Chondrocyte (in vitro differentiated cells): ENCODE measurements around the gene SPOCK3. TPM values are rescaled to one million over a fixed set of nuclear protein-coding genes. Genes with fewer than 3 reads are reported as not detected.

ENCODE experiments used
- DNase-seq: peaks from one replicate; pipeline ENCODE4 v3.0.0; 2021; ENCODE audit warnings: mixed read lengths, low spot score
- H3K27ac Mint-ChIP-seq: one replicate; pipeline ENCODE4 v1.8.0; 2021; ENCODE audit warnings: mild to moderate bottlenecking, moderate library complexity, mixed read lengths; ENCODE audit not compliant: unreplicated experiment
- H3K27me3 Mint-ChIP-seq: 2 replicates; pipeline ENCODE4 v1.8.0; 2021; ENCODE audit warnings: low read depth, mixed read lengths
- H3K36me3 Mint-ChIP-seq: 2 replicates; pipeline ENCODE4 v1.8.0; 2021; ENCODE audit warnings: low read depth, mixed read lengths
- H3K4me1 Mint-ChIP-seq: 2 replicates; pipeline ENCODE4 v1.8.0; 2021; ENCODE audit warnings: low read depth, mild to moderate bottlenecking, mixed read lengths
- H3K4me3 Mint-ChIP-seq: one replicate; pipeline ENCODE4 v1.8.0; 2021; ENCODE audit warnings: mild to moderate bottlenecking, moderate library complexity, mixed read lengths; ENCODE audit not compliant: unreplicated experiment
- H3K9me3 Mint-ChIP-seq: 2 replicates; pipeline ENCODE4 v1.8.0; 2021; ENCODE audit warnings: low read depth, mixed read lengths
- total RNA-seq: library from RNA; stranded (reverse); gene quantifications from 3 replicates; pipeline ENCODE4 v1.2.1, GENCODE V29; 2021
- TF ChIP-seq, protein P1 (sequence below): fragments of 200-600 bp; sonication (generic); IDR thresholded peaks from 2 replicates; pipeline ENCODE4 v1.5.0; 2021; ENCODE audit warnings: antibody characterized with exemption, mild to moderate bottlenecking, moderate library complexity

SPOCK3 gene
- total RNA-seq, 1 donor from 2014 or later, result not detected

DNA sequence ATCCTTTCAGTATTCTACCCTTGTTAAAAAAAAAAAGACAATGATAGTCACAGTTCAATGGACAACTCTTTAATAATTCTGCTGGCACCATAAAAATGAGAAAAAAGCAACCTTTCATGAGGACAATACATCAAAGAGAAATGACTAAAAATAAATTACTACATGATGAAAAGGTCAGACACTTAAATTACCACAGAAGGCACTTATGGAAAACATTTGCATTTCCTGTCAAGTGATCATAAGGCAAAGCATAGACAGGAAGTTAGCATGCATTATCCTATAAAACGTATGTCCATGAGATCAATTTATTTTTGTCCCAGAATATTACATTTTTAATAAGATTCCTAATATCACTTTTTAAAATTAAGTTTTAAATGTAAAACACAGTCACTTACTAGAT lies 303.8 kb downstream of the SPOCK3 start:
- H3K36me3 Mint-ChIP-seq, result no peaks in the 10 kb centered on the region
- H3K4me3 Mint-ChIP-seq, result no peak overlapping the region

DNA sequence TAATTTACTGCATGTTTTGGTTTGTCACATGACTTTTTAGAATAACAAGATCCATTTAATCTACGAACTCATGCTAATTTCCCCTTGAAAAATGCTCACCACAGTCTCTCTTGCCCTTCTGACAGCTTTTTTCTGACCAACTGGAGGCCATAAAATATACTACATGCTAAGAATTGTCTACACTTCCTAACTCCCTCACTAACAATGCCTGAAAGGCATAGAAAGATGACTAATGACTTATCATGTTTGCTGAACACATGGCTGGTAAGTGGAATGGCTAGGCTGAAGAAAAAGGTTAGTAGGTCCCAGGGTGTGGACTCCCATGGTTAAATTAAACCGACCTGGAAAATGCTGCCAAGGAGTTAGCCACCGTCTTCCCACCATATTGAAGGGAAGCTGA lies 309.9 kb downstream of the SPOCK3 start:
- no peak for DNase-seq
- Mint-ChIP-seq H3K4me3 (no peak overlapping the region), H3K27ac (no peak overlapping the region), H3K36me3 (no peaks in the 10 kb centered on the region), H3K4me1 (no peaks in the 10 kb centered on the region), H3K9me3 (no peaks in the 10 kb centered on the region), H3K27me3 (peaks cover under 1% of the 10 kb centered on the region)
- TF ChIP-seq, protein P1, sequence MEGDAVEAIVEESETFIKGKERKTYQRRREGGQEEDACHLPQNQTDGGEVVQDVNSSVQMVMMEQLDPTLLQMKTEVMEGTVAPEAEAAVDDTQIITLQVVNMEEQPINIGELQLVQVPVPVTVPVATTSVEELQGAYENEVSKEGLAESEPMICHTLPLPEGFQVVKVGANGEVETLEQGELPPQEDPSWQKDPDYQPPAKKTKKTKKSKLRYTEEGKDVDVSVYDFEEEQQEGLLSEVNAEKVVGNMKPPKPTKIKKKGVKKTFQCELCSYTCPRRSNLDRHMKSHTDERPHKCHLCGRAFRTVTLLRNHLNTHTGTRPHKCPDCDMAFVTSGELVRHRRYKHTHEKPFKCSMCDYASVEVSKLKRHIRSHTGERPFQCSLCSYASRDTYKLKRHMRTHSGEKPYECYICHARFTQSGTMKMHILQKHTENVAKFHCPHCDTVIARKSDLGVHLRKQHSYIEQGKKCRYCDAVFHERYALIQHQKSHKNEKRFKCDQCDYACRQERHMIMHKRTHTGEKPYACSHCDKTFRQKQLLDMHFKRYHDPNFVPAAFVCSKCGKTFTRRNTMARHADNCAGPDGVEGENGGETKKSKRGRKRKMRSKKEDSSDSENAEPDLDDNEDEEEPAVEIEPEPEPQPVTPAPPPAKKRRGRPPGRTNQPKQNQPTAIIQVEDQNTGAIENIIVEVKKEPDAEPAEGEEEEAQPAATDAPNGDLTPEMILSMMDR, result no peak

More for the DNA sequence above, 303.8 kb downstream of the SPOCK3 start:
- TF ChIP-seq, protein P1, result no peak
- H3K27me3 Mint-ChIP-seq, result peaks cover 7% of the 10 kb centered on the region
- H3K9me3 Mint-ChIP-seq, result no peaks in the 10 kb centered on the region
- DNase-seq, result no peak
- H3K27ac Mint-ChIP-seq, result no peak overlapping the region
- H3K4me1 Mint-ChIP-seq, result no peaks in the 10 kb centered on the region

DNA sequence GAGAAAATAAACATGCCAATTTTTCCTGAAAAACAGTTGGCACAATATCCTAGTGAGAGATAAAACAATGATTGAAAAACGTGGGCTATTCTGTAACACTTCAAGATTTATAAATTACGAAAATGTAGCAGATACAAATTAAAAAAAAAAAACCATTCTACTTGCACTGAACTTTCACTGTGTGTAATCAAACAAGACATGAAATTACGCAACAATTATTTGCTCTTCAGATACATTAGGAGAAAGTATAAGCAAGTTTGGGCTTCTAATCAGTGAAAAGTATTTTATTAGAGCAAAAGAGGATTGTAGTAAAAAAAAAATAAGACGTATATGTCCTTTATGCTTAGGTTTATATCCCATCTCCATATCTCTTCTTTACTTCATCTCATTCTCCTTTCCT lies 320.4 kb downstream of the SPOCK3 start:
- TF ChIP-seq, protein P1, result no peak
- Mint-ChIP-seq H3K9me3 (no peaks in the 10 kb centered on the region), H3K4me3 (no peak overlapping the region), H3K27ac (no peak overlapping the region), H3K27me3 (peaks cover 3% of the 10 kb centered on the region), H3K4me1 (no peaks in the 10 kb centered on the region), H3K36me3 (no peaks in the 10 kb centered on the region)
- no peak for DNase-seq

- Mint-ChIP-seq H3K4me1 (no peaks in the 10 kb centered on the region), H3K36me3 (no peaks in the 10 kb centered on the region), H3K27me3 (peaks cover 3% of the 10 kb centered on the region), H3K27ac (no peak overlapping the region), H3K9me3 (peaks cover 2% of the 10 kb centered on the region), H3K4me3 (no peak overlapping the region)
- DNase-seq, result no peak
- TF ChIP-seq, protein P1, result no peak
These were observed 330.9 kb downstream of the SPOCK3 start for GRCh38 chr4:166903408-166903807.

DNA sequence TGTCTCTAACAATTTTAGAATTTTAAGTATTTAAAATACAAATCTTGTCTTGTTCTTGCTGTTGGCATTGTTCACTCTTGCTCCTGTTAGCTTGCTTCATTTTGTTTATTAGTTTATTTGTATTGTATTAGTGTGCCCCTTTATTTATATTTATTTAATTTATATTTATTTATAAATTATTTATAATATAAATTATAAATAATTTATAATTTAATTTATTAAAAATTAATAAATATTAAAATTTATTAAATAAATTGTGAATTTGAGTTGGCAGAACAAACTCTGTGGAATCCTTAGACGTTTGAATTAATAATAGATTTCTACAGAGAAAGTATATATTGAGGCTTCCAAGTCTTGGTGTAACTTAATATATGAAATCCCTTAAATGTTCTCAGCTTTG lies 331.4 kb downstream of the SPOCK3 start:
- Mint-ChIP-seq H3K36me3 (no peaks in the 10 kb centered on the region), H3K9me3 (peaks cover 2% of the 10 kb centered on the region), H3K27me3 (no peaks in the 10 kb centered on the region), H3K27ac (no peak overlapping the region), H3K4me1 (no peaks in the 10 kb centered on the region), H3K4me3 (no peak overlapping the region)
- TF ChIP-seq, protein P1, result no peak
- DNase-seq, result no peak
